GM18951 (cell line): ENCODE measurements around the gene ANKS1A.
"Not testable (repeated sequence)": the region's sequence is repeated elsewhere in the genome, so short reads cannot be mapped to it uniquely, and the experiment has no call there.

ENCODE experiments used
- POLR2A ChIP-seq: IDR thresholded peaks from 4 replicates; pipeline ENCODE4 v1.6.1; 2011; ENCODE audit warnings: mild to moderate bottlenecking; ENCODE audit not compliant: insufficient read length, insufficient read depth; ENCODE audit errors: extremely low read depth
- in situ Hi-C: fragments of 300-500 bp; cut with MboI; formaldehyde crosslinking; loops from one replicate; pipeline ENCODE4 v1.12.0; 2022; ENCODE audit warnings: low sequenced_read_pairs, mixed read lengths, inconsistent platforms; ENCODE audit not compliant: unreplicated experiment

ANKS1A gene

DNA sequence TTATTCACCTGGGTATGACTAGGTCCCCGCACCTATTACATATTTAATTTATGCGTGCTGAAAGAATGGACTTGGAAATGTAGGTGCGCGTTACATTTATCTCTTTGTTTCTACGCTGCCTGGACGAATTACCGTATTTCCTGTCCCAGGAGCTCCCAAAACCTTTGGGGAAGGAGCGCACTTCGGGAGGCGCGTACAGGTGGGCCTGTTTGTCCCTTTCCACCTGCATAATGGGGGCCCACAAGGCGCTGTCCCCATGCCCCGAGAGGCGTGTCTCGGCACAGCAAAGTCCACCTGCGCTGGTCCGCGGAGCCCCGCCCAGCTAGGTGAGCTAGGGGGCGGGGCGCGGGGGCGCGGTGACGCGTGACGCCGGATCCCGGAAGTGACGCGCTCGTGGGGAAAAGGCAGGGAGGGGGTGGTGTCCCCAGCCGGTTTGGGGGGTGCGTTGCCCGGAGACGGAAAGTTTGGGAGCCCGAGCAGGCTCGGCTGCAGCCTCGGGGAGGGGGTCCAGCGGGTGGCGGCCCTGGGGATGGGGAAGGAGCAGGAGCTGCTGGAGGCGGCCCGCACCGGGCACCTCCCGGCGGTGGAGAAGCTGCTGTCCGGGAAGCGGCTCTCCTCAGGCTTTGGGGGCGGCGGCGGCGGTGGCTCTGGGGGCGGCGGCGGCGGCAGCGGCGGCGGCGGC lies at the start of gene ANKS1A:
Gene ANKS1A (plus strand): TSS at position 382 of the 682 bp plus-strand sequence. CDS start 148 bp downstream, at position 530.
- in situ Hi-C loops: no loop called here
- TF ChIP-seq POLR2A: peak; percentile 58

GRCh38 chr6:34839666-34840352 lies 49.2 kb upstream of the ANKS1A start:
- in situ Hi-C loops: no loop called here
- no peak for TF ChIP-seq POLR2A

GRCh38 chr6:34849066-34849465 lies 40.0 kb upstream of the ANKS1A start:
- in situ Hi-C loops: not testable (repeated sequence)

GRCh38 chr6:34851361-34851760 lies 37.7 kb upstream of the ANKS1A start:
- TF ChIP-seq POLR2A: no peak
- in situ Hi-C loops: no loop called here

GRCh38 chr6:34852406-34853085 lies 36.5 kb upstream of the ANKS1A start:
- no peak for TF ChIP-seq POLR2A
- in situ Hi-C loops: no loop called here

GRCh38 chr6:34855463-34855862 lies 33.6 kb upstream of the ANKS1A start:
- in situ Hi-C loops: no loop called here
- no peak for TF ChIP-seq POLR2A

GRCh38 chr6:34858681-34859080 lies 30.4 kb upstream of the ANKS1A start:
- in situ Hi-C loops: no loop called here
- TF ChIP-seq POLR2A: no peak

DNA sequence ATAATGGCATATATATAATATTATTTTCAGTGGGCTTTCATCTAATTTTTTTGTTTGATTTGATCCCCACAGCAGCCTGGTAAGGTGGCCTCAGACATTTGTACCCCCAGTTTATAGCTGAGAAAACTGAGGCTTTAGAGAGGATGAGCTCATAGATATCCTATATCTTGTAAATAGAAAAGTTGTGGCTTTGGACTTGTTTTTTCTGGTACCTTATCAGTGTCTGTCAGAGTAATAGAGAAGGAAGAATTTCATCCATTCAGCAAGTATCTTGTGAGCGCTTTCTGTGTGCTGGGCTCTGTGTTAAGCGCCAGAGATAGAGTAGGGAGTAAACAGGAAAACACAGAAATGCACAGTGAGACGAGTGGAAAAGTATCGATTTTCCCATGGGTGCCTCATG lies 29.1 kb upstream of the ANKS1A start:
- in situ Hi-C loops: no loop called here
- TF ChIP-seq POLR2A: no peak

GRCh38 chr6:34860776-34861175 lies 28.3 kb upstream of the ANKS1A start:
- in situ Hi-C loops: no loop called here
- TF ChIP-seq POLR2A: no peak

DNA sequence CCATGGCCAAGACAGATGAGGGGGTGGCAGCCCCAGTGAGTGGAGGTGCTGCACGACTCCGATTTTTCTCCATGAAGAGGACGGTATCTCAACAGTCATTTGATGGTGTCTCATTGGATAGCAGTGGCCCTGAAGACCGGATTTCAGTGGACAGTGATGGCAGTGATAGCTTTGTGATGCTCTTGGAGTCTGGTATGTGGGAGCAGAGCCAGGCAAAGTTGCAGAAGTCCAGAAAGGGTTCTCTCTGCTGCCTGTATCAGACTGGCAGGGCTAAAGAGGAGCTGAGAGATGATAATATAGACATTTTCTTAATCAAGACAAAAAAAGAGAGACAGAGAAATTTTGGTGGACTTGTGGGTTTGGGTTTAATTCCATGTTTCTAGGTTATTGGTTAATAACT lies 25.0 kb upstream of the ANKS1A start:
- in situ Hi-C loops: no loop called here
- TF ChIP-seq POLR2A: no peak

DNA sequence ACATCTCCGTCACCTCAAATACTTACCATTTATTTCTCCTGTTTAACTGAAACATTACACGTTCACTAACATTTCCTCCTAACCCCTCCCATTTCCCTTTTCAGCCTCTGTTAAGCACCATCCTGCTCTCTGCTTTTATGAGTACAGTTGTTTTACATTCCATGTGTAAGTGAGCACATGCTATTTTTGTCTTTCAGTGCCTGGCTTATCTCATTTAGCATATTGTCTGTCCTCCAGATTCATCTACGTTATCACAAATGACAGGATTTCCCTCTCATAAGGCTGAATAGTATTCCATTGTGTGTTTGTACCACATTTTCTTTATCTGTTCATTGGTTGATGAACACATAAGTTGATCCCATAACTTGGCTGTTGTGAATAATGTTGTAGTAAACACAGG lies 23.9 kb upstream of the ANKS1A start:
- in situ Hi-C loops: no loop called here
- TF ChIP-seq POLR2A: no peak

- in situ Hi-C loops: no loop called here
- TF ChIP-seq POLR2A: no peak
Observed at GRCh38 chr6:34866509-34866908, 22.5 kb upstream of the ANKS1A start.

DNA sequence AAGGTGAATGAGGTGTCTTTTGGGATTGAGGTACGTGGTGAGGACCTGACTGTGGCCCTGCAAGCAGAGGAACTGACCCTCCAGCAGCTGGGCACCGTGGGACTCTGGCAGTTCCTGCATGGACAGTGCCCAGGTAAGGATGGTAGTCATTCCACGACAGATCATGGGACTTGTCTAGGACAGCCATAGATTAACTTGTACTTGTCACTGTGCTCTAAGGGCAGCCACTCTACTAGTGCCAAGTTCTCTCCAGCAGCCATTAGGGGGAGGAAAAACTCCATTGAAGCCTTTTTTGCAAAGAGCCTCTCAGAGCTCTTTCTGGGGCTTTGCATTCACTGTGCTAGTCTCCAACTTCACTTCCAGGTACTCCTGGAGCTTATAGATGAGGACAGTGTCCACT lies 21.6 kb upstream of the ANKS1A start:
- in situ Hi-C loops: no loop called here
- TF ChIP-seq POLR2A: no peak

DNA sequence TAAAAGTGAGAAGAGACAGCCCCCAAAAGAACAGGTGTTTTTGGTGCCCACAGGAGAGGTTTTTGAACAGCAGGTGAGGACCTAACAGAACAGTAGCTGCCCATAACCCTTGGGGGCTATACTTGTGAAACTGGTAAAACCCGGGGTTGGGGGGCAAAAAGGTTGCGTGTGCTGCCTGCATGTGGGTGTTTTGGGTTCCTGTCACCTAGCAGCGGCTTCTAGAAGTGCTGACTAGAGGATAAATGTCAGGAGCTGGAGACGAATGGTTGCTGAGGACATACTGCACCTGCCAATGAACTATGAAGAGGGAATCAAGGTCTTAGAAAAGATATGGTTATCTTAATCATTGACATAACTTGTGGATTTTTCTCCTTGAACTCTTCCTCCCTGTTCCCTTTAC lies 17.2 kb upstream of the ANKS1A start:
- in situ Hi-C loops: no loop called here
- TF ChIP-seq POLR2A: no peak
